ENCODE results near the gene NFU1. TPM values are rescaled to one million over a fixed set of nuclear protein-coding genes. Genes with fewer than 3 reads are reported as not detected.

NFU1 gene
- polyA plus RNA-seq, 1 of the 3 experiments (the other 2 are of a cell fraction): 23.5 TPM

- H3K27me3 ChIP-seq (ENCODE audit: insufficient read depth): no peaks in the 10 kb centered on the region
- H4K20me1 ChIP-seq (ENCODE audit: insufficient read depth): no peaks in the 10 kb centered on the region
- no peaks in the 10 kb centered on the region for H3K79me2 ChIP-seq (ENCODE audit: insufficient read depth)
- TF ChIP-seq MXI1 (IDR thresholded peaks at IDR 0.05; ENCODE audit: low read depth, low read length): no peak
- TF ChIP-seq POLR2AphosphoS5 (IDR thresholded peaks at IDR 0.05; ENCODE audit: low read depth, low read length): no peak
- TF ChIP-seq USF2 (IDR thresholded peaks at IDR 0.05; ENCODE audit: borderline replicate concordance, low read depth, low read length): no peak
- TF ChIP-seq TCF12 (IDR thresholded peaks at IDR 0.05): no peak
- TF ChIP-seq, protein P1, sequence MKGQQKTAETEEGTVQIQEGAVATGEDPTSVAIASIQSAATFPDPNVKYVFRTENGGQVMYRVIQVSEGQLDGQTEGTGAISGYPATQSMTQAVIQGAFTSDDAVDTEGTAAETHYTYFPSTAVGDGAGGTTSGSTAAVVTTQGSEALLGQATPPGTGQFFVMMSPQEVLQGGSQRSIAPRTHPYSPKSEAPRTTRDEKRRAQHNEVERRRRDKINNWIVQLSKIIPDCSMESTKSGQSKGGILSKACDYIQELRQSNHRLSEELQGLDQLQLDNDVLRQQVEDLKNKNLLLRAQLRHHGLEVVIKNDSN (IDR thresholded peaks at IDR 0.05; ENCODE audit: borderline replicate concordance, low read depth): no peak
- TF ChIP-seq FOXJ3 (CRISPR knock-in tag; IDR thresholded peaks at IDR 0.05): no peak
- TF ChIP-seq MAX (IDR thresholded peaks at IDR 0.05; ENCODE audit: low read depth): no peak
- TF ChIP-seq REST (IDR thresholded peaks at IDR 0.05; ENCODE audit: low read depth, low read length): no peak
- no peak for TF ChIP-seq MEF2A (IDR thresholded peaks at IDR 0.05; ENCODE audit: borderline replicate concordance, low read depth)
- no peak for TF ChIP-seq TAF1 (IDR thresholded peaks at IDR 0.05; ENCODE audit: borderline replicate concordance, low read depth, low read length)
- no peak for TF ChIP-seq FOXM1 (IDR thresholded peaks at IDR 0.05; ENCODE audit: low read depth)
- 94% methylated on average over 7 of the region's 7 CpGs for WGBS (ENCODE audit: low lambda C conversion rate)
- H3K4me3 ChIP-seq (ENCODE audit: low read depth in 2 of 2, low read length in 1 of 2): no peak overlapping the region
- H3K4me2 ChIP-seq: no peak overlapping the region
- peaks cover 0 to 10% of the 10 kb centered on the region in 2 experiments; a peak in 2 of 4 replicates for H3K4me1 ChIP-seq (ENCODE audit: control insufficient read depth in 1 of 2, insufficient read depth in 2 of 2, low read depth in 1 of 2, low read length in 1 of 2)
- H3K27ac ChIP-seq (ENCODE audit: low read depth in 2 of 2, low read length in 1 of 2): no peak overlapping the region
- peaks cover 0 to 3% of the 10 kb centered on the region in 2 experiments for H3K36me3 ChIP-seq (replicated peaks in 1 of 2; ENCODE audit: control insufficient read depth in 1 of 2, insufficient read depth in 2 of 2, low read length in 1 of 2)
- H3K9me2 ChIP-seq: no peaks in the 10 kb centered on the region
- DNase-seq: no peak
- CTCF ChIA-PET: interaction anchor here (1.4 kb wide), 1 partner anchor 19 kb away, joined by 3 read pairs; the partner anchor contains the start of gene NFU1
- H3F3A ChIP-seq (replicated peaks; ENCODE audit: insufficient read depth): no peaks in the 10 kb centered on the region
- H3K9me3 ChIP-seq: no peaks in the 10 kb centered on the region
- no peak overlapping the region for H3K9ac ChIP-seq
- POLR2A ChIA-PET: no interaction called here
- no peak overlapping the region for H2AFZ ChIP-seq (ENCODE audit: low read depth)
Measured at GRCh38 chr2:69456154-69456553, 18.9 kb upstream of the NFU1 start.

- no peaks in the 10 kb centered on the region for H3K9me3 ChIP-seq
- H3K4me2 ChIP-seq: no peak overlapping the region
- DNase-seq: no peak
- H3K27me3 ChIP-seq (ENCODE audit: insufficient read depth): no peaks in the 10 kb centered on the region
- H2AFZ ChIP-seq (ENCODE audit: low read depth): no peak overlapping the region
- peaks cover 0 to 10% of the 10 kb centered on the region in 2 experiments; a peak in 2 of 4 replicates for H3K4me1 ChIP-seq (ENCODE audit: control insufficient read depth in 1 of 2, insufficient read depth in 2 of 2, low read depth in 1 of 2, low read length in 1 of 2)
- WGBS (ENCODE audit: low lambda C conversion rate): 86% methylated on average over 2 of the region's 2 CpGs
- H3K79me2 ChIP-seq (ENCODE audit: insufficient read depth): no peaks in the 10 kb centered on the region
- no peaks in the 10 kb centered on the region for H3K36me3 ChIP-seq (replicated peaks in 1 of 2; ENCODE audit: control insufficient read depth in 1 of 2, insufficient read depth in 2 of 2, low read length in 1 of 2)
- POLR2A ChIA-PET: no interaction called here
- no peak overlapping the region for H3K9ac ChIP-seq
- TF ChIP-seq MXI1 (IDR thresholded peaks at IDR 0.05; ENCODE audit: low read depth, low read length): no peak
- TF ChIP-seq CHD2 (IDR thresholded peaks at IDR 0.05; ENCODE audit: low read length, partially characterized antibody): no peak
- TF ChIP-seq USF2 (IDR thresholded peaks at IDR 0.05; ENCODE audit: borderline replicate concordance, low read depth, low read length): no peak
- TF ChIP-seq RAD21 (IDR thresholded peaks at IDR 0.05; ENCODE audit: low read length): no peak
- no peak for TF ChIP-seq FOSL2 (IDR thresholded peaks at IDR 0.05; ENCODE audit: borderline replicate concordance, low read depth)
- H3K9me2 ChIP-seq: no peaks in the 10 kb centered on the region
- CTCF ChIA-PET: interaction anchor here (0.9 to 1.5 kb wide), 3 partner anchors 18 to 65 kb away, joined by 3 to 4 read pairs (median 3); partner anchors contain the start of gene NFU1
- no peaks in the 10 kb centered on the region for H4K20me1 ChIP-seq (ENCODE audit: insufficient read depth)
- no peak overlapping the region for H3K4me3 ChIP-seq (ENCODE audit: low read depth in 2 of 2, low read length in 1 of 2)
- no peaks in the 10 kb centered on the region for H3F3A ChIP-seq (replicated peaks; ENCODE audit: insufficient read depth)
- H3K27ac ChIP-seq (ENCODE audit: low read depth in 2 of 2, low read length in 1 of 2): no peak overlapping the region
Measured at GRCh38 chr2:69454976-69455375, 17.7 kb upstream of the NFU1 start.

Data from SK-N-SH (cell line).